Peyer's patch (tissue), 4 donors: Measurements from ENCODE around the gene SHROOM2.

Experiments used
- POLR2A ChIP-seq, 2 donors: fragments of 450-650 bp; IDR thresholded peaks; one replicate each; pipeline ENCODE4 v1.5.1; 2017; ENCODE audit warnings: antibody characterized with exemption in 2 of 2, mild to moderate bottlenecking in 2 of 2, moderate library complexity in 2 of 2
- TF ChIP-seq, protein P1 (sequence below), 6 experiments: fragments of 450-650 bp in 4 of 6; fragments of 200-600 bp in 2 of 6; sonication (generic) in 1 of 6; IDR thresholded peaks; one replicate each; pipeline ENCODE4 v1.5.1; 2017 to 2019; ENCODE audit warnings: antibody characterized with exemption in 6 of 6, mild to moderate bottlenecking in 3 of 6, moderate library complexity in 1 of 6

DNA sequence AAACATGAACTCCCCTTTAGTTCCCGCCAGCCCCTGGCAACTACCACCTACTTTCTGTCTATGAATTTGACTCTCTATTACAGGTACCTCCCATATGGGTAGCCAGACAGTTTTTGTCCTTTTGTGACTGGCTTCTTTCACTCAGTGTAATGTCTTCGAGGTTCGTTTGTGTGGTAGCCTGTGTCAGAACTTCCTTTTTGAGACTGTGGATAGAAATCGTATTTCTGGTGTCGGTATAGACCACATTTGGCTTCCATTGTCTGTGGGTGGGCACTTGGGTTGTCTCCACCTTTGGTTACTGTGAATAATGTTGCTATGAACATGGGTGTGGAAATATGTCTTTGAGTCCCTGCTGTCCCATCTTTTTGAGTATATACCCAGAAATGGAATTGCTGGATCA lies 175.5 kb downstream of the SHROOM2 start:
- TF ChIP-seq, protein P1, sequence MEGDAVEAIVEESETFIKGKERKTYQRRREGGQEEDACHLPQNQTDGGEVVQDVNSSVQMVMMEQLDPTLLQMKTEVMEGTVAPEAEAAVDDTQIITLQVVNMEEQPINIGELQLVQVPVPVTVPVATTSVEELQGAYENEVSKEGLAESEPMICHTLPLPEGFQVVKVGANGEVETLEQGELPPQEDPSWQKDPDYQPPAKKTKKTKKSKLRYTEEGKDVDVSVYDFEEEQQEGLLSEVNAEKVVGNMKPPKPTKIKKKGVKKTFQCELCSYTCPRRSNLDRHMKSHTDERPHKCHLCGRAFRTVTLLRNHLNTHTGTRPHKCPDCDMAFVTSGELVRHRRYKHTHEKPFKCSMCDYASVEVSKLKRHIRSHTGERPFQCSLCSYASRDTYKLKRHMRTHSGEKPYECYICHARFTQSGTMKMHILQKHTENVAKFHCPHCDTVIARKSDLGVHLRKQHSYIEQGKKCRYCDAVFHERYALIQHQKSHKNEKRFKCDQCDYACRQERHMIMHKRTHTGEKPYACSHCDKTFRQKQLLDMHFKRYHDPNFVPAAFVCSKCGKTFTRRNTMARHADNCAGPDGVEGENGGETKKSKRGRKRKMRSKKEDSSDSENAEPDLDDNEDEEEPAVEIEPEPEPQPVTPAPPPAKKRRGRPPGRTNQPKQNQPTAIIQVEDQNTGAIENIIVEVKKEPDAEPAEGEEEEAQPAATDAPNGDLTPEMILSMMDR (IDR thresholded peaks at IDR 0.05), result no peak
- TF ChIP-seq POLR2A (IDR thresholded peaks at IDR 0.05), result no peak
